Central memory CD8-positive, alpha-beta T cell (primary cell): ENCODE data around the gene CCR1.
A peak's percentile ranks its signal among the peaks of the same experiment; 100 is the strongest.

Experiments
- ATAC-seq: fragments of 150-1000 bp; cut with Tn5 transposase; replicated peaks from 2 replicates; pipeline ENCODE4 v1.10.0; 2022; ENCODE audit warnings: mild to moderate bottlenecking, moderate FRiP score, moderate number of reproducible peaks; ENCODE audit not compliant: poor library complexity, severe bottlenecking; ENCODE audit errors: extremely low read depth
- DNase-seq, 2 donors: peaks; one replicate each; pipeline ENCODE4 v3.0.0; 2021; ENCODE audit warnings: low spot score in 2 of 2
- H3K27ac Mint-ChIP-seq: one replicate; pipeline ENCODE4 v1.8.0; 2022; ENCODE audit warnings: low read depth, mild to moderate bottlenecking, moderate library complexity, mixed read lengths
- H3K27me3 Mint-ChIP-seq: one replicate; pipeline ENCODE4 v1.8.0; 2022; ENCODE audit warnings: mixed read lengths
- H3K36me3 Mint-ChIP-seq: one replicate; pipeline ENCODE4 v1.8.0; 2022; ENCODE audit warnings: mild to moderate bottlenecking, moderate library complexity, mixed read lengths; ENCODE audit not compliant: insufficient read depth
- H3K4me1 Mint-ChIP-seq: one replicate; pipeline ENCODE4 v1.8.0; 2022; ENCODE audit warnings: mixed read lengths
- H3K4me3 Mint-ChIP-seq: one replicate; pipeline ENCODE4 v1.8.0; 2022; ENCODE audit warnings: mild to moderate bottlenecking, moderate library complexity, mixed read lengths
- H3K9me3 Mint-ChIP-seq: one replicate; pipeline ENCODE4 v1.8.0; 2022; ENCODE audit warnings: mixed read lengths

CCR1 gene

GRCh38 chr3:46206282-46207015 is 1.7 kb downstream of the CCR1 start:
- Mint-ChIP-seq H3K9me3 (no peaks in the 10 kb centered on the region), H3K4me3 (peak overlapping the region; percentile 76), H3K36me3 (peaks cover 10% of the 10 kb centered on the region), H3K27ac (no peak overlapping the region), H3K27me3 (no peaks in the 10 kb centered on the region), H3K4me1 (peaks cover 52% of the 10 kb centered on the region)
- DNase-seq (no peak), ATAC-seq (no peak)

DNA sequence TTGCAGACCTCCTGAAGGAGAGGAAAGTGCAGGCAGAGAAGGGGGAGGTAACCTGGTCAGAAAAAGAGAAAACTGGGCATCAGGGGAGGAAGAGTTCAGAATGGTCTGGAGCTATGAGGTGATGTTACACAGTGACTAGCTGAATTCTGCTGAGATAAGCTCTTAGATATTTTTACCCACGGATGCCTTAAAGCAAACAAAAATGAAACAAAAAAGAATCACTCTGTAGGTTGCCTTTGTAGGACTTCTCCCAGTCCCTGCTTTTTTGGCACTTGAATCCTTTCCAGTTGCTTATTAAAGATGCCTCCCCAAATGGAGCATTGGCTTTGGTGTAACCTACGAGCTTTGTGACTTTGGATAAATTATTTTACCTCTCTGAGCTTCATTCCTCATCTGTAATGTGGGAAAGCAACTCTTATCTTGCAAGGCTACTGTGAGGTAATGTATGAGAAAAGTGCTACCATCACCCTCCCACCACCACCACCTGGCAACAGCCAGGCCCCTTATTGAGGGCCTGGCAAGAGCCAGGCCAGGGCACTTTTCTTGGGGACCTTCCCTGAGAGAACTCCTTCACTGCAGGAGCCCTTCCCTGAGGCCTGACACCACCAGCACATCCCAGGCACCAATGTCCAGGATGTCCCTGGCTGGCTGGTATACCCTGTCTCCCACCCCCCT is 2.7 kb downstream of the CCR1 start:
- peaks cover 56% of the 10 kb centered on the region for H3K4me1 Mint-ChIP-seq
- DNase-seq (no peak), ATAC-seq (no peak)
- H3K4me3 Mint-ChIP-seq = peak overlapping the region; percentile 76
- no peaks in the 10 kb centered on the region for H3K9me3 Mint-ChIP-seq
- H3K27ac Mint-ChIP-seq = peak overlapping the region; percentile 86
- peaks cover 10% of the 10 kb centered on the region for H3K36me3 Mint-ChIP-seq
- no peaks in the 10 kb centered on the region for H3K27me3 Mint-ChIP-seq

- ATAC-seq (no peak), DNase-seq (no peak)
- Mint-ChIP-seq H3K4me1 (peaks cover 47% of the 10 kb centered on the region), H3K27me3 (no peaks in the 10 kb centered on the region), H3K4me3 (no peak overlapping the region), H3K36me3 (peaks cover 10% of the 10 kb centered on the region), H3K27ac (no peak overlapping the region), H3K9me3 (no peaks in the 10 kb centered on the region)
Measured at GRCh38 chr3:46203681-46204080, 4.4 kb downstream of the CCR1 start.

- H3K4me3 Mint-ChIP-seq = no peak overlapping the region
Measured at GRCh38 chr3:46202535-46202934, 5.6 kb downstream of the CCR1 start.

GRCh38 chr3:46200790-46201189 is 7.3 kb downstream of the CCR1 start:
- DNase-seq = no peak
- Mint-ChIP-seq H3K9me3 (no peaks in the 10 kb centered on the region), H3K4me3 (no peak overlapping the region), H3K27me3 (no peaks in the 10 kb centered on the region), H3K4me1 (peaks cover 20% of the 10 kb centered on the region), H3K27ac (peak overlapping the region; percentile 48), H3K36me3 (peaks cover 7% of the 10 kb centered on the region)
- no peak for ATAC-seq

More at GRCh38 chr3:46202535-46202934, 5.6 kb downstream of the CCR1 start:
- Mint-ChIP-seq H3K27me3 (no peaks in the 10 kb centered on the region), H3K4me1 (peaks cover 35% of the 10 kb centered on the region), H3K9me3 (no peaks in the 10 kb centered on the region), H3K36me3 (peaks cover 7% of the 10 kb centered on the region), H3K27ac (no peak overlapping the region)
- ATAC-seq (no peak), DNase-seq (no peak)

DNA sequence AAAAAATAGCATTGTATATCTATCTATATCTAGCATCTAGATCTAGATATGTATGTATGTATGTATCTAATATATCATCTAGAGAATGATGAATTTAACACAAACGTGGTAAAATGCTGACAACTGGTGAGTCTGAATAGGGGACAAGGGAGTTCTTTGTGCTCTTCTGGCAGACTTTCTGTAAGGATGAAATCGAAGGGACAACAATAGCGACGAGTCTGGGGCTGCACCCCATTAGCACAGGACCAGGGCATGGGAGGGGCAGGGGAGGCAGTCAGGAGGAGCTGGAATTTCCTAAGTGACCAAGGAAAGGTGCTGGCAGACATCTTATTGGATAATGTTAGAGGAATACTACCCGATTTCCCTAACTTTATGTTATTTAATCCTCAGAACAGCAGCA is 7.9 kb downstream of the CCR1 start:
- ATAC-seq (no peak), DNase-seq (no peak)
- Mint-ChIP-seq H3K4me1 (peaks cover 15% of the 10 kb centered on the region), H3K9me3 (no peaks in the 10 kb centered on the region), H3K36me3 (peaks cover 7% of the 10 kb centered on the region), H3K4me3 (no peak overlapping the region), H3K27ac (no peak overlapping the region), H3K27me3 (no peaks in the 10 kb centered on the region)

- Mint-ChIP-seq H3K27me3 (no peaks in the 10 kb centered on the region), H3K4me3 (no peak overlapping the region), H3K27ac (no peak overlapping the region), H3K36me3 (no peaks in the 10 kb centered on the region), H3K9me3 (peaks cover 5% of the 10 kb centered on the region), H3K4me1 (peaks cover 3% of the 10 kb centered on the region)
- DNase-seq = no peak
- no peak for ATAC-seq
Measured at GRCh38 chr3:46196261-46196957, 11.7 kb downstream of the CCR1 start.

GRCh38 chr3:46194868-46195553 is 13.1 kb downstream of the CCR1 start:
- no peak for ATAC-seq
- H3K4me1 Mint-ChIP-seq = no peaks in the 10 kb centered on the region
- H3K9me3 Mint-ChIP-seq = peaks cover 5% of the 10 kb centered on the region
- no peaks in the 10 kb centered on the region for H3K36me3 Mint-ChIP-seq
- no peak for DNase-seq
- no peaks in the 10 kb centered on the region for H3K27me3 Mint-ChIP-seq
- no peak overlapping the region for H3K4me3 Mint-ChIP-seq
- no peak overlapping the region for H3K27ac Mint-ChIP-seq

GRCh38 chr3:46193436-46193835 is 14.7 kb downstream of the CCR1 start:
- H3K27ac Mint-ChIP-seq = no peak overlapping the region
- peaks cover under 1% of the 10 kb centered on the region for H3K4me1 Mint-ChIP-seq
- H3K9me3 Mint-ChIP-seq = peaks cover 5% of the 10 kb centered on the region
- ATAC-seq = no peak
- H3K4me3 Mint-ChIP-seq = no peak overlapping the region
- no peaks in the 10 kb centered on the region for H3K36me3 Mint-ChIP-seq
- no peak for DNase-seq
- no peaks in the 10 kb centered on the region for H3K27me3 Mint-ChIP-seq

DNA sequence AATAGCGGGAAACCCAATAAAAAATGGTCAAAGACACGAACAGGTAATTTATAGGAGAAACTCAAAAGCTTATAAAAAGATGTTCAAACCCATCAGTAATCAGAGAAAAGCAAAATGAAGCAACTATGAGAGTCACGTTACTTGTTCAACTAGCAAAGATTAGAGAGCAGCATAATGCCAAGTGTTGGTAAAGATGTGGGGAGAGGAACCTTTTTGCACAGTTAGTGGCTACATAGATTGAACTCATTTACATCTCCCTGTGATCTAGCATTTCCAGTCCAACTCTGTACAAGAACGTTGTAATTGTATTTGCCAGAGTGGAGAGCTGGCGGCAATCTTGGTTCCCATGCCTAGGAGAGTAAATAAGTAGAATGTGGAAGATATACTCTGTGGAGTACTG is 15.2 kb downstream of the CCR1 start:
- H3K4me1 Mint-ChIP-seq = peaks cover 5% of the 10 kb centered on the region
- no peak for ATAC-seq
- DNase-seq = no peak
- peaks cover 5% of the 10 kb centered on the region for H3K9me3 Mint-ChIP-seq
- no peaks in the 10 kb centered on the region for H3K36me3 Mint-ChIP-seq
- H3K27me3 Mint-ChIP-seq = no peaks in the 10 kb centered on the region
- no peak overlapping the region for H3K27ac Mint-ChIP-seq
- no peak overlapping the region for H3K4me3 Mint-ChIP-seq

- Mint-ChIP-seq H3K27ac (no peak overlapping the region), H3K27me3 (no peaks in the 10 kb centered on the region), H3K9me3 (peaks cover 5% of the 10 kb centered on the region), H3K4me3 (no peak overlapping the region), H3K4me1 (peaks cover 17% of the 10 kb centered on the region), H3K36me3 (no peaks in the 10 kb centered on the region)
- DNase-seq = no peak
- no peak for ATAC-seq
Measured at GRCh38 chr3:46191730-46192129, 16.4 kb downstream of the CCR1 start.

DNA sequence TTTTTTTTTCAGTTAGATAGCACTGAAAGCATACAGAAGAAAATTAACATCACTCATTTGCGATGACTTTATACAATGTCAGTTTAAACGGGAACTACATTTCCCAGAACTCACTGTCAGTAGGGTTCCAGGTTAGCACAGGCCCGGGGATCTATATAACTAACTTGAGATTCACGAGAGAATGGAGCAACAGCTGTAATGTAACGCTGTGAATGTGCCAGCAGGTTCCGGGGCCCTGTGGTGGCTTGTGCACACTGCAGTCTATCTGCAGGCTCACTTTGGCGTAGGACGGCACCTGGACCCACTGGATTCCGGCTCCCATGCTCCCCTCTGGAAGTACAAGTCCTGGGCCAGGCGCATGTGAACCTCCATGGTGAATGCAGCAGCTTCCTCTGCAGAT is 19.4 kb downstream of the CCR1 start:
- H3K9me3 Mint-ChIP-seq = no peaks in the 10 kb centered on the region
- no peak for ATAC-seq
- no peak for DNase-seq

More for the DNA sequence above, 19.4 kb downstream of the CCR1 start:
- Mint-ChIP-seq H3K27me3 (no peaks in the 10 kb centered on the region), H3K4me3 (no peak overlapping the region), H3K36me3 (peaks cover 1% of the 10 kb centered on the region), H3K27ac (no peak overlapping the region), H3K4me1 (peaks cover 20% of the 10 kb centered on the region)
